NCI-H1694 (cell line): Measurements from ENCODE around the gene SUN3.

Experiments
- DNase-seq: peaks from one replicate; lab custom pipeline; 2025; lab: John Stamatoyannopoulos, UW

Gene SUN3

GRCh38 chr7:48028938-48029337 lies at the start of gene SUN3:
Gene SUN3 (minus strand): TSS chr7:48029107. CDS start chr7:48028938, 169 bp downstream.
- DNase-seq, result no peak

- DNase-seq, result no peak
Observed at GRCh38 chr7:48078470-48078869, 49.6 kb upstream of the SUN3 start.

GRCh38 chr7:48077423-48077822 lies 48.5 kb upstream of the SUN3 start:
- DNase-seq, result no peak

GRCh38 chr7:48074204-48074654 lies 45.3 kb upstream of the SUN3 start:
- DNase-seq, result no peak

- no peak for DNase-seq
Observed at GRCh38 chr7:48067475-48067874, 38.6 kb upstream of the SUN3 start.

GRCh38 chr7:48063985-48064384 lies 35.1 kb upstream of the SUN3 start:
- no peak for DNase-seq

- no peak for DNase-seq
Observed at GRCh38 chr7:48059706-48060105, 30.8 kb upstream of the SUN3 start.

GRCh38 chr7:48058990-48059389 lies 30.1 kb upstream of the SUN3 start:
- DNase-seq, result no peak

GRCh38 chr7:48053736-48054135 lies 24.8 kb upstream of the SUN3 start:
- DNase-seq, result no peak

GRCh38 chr7:48052748-48053147 lies 23.8 kb upstream of the SUN3 start:
- no peak for DNase-seq

- no peak for DNase-seq
Observed at GRCh38 chr7:48049850-48050249, 20.9 kb upstream of the SUN3 start.

- DNase-seq, result no peak
Observed at GRCh38 chr7:48048113-48048512, 19.2 kb upstream of the SUN3 start.

GRCh38 chr7:48046458-48046857 lies 17.6 kb upstream of the SUN3 start:
- DNase-seq, result no peak

GRCh38 chr7:48045195-48045765 lies 16.4 kb upstream of the SUN3 start:
- DNase-seq, result no peak

GRCh38 chr7:48042636-48043035 lies 13.7 kb upstream of the SUN3 start:
- no peak for DNase-seq

GRCh38 chr7:48042216-48042615 lies 13.3 kb upstream of the SUN3 start:
- DNase-seq, result no peak

GRCh38 chr7:48041653-48041970 lies 12.7 kb upstream of the SUN3 start:
- no peak for DNase-seq

- no peak for DNase-seq
Observed at GRCh38 chr7:48040944-48041652, 12.2 kb upstream of the SUN3 start.

GRCh38 chr7:48038815-48039506 lies 10.1 kb upstream of the SUN3 start:
- no peak for DNase-seq

GRCh38 chr7:48035967-48036478 lies 7.1 kb upstream of the SUN3 start:
- no peak for DNase-seq

GRCh38 chr7:48035301-48035966 lies 6.5 kb upstream of the SUN3 start, which contains the start of gene C7orf57:
Gene C7orf57 (plus strand): TSS chr7:48035543. CDS start chr7:48036309, 766 bp downstream.
- no peak for DNase-seq

GRCh38 chr7:48033922-48034321 lies 5.0 kb upstream of the SUN3 start:
- DNase-seq, result no peak

GRCh38 chr7:48031111-48031510 lies 2.2 kb upstream of the SUN3 start:
- DNase-seq, result no peak
